Prostate gland (tissue), 2 donors: Measurements from ENCODE around the gene RAMACL. TPM values are rescaled to one million over a fixed set of nuclear protein-coding genes. Genes with fewer than 3 reads are reported as not detected.

ENCODE experiments used
- DNase-seq: peaks from one replicate; pipeline ENCODE4 v3.0.0-alpha.2; 2019; ENCODE audit warnings: low spot score
- H3K27ac ChIP-seq, 2 donors: fragments of 200-600 bp; sonication (generic); 2 replicates each; pipeline ENCODE4 v1.5.1; 2017 to 2019
- H3K27me3 ChIP-seq: fragments of 200-600 bp; sonication (generic); replicated peaks from 2 replicates; pipeline ENCODE4 v1.5.1; 2019; ENCODE audit not compliant: insufficient read depth
- H3K36me3 ChIP-seq, 2 donors: fragments of 200-600 bp; sonication (generic); 1 replicate in 1 of 2; 2 replicates in 1 of 2; pipeline versions ENCODE4 v1.5.1 to v1.8.1; 2017 to 2019
- H3K4me1 ChIP-seq: fragments of 200-600 bp; sonication (generic); replicated peaks from 2 replicates; pipeline ENCODE4 v1.5.1; 2019
- H3K4me3 ChIP-seq, 2 donors: fragments of 200-600 bp; sonication (generic); 2 replicates each; pipeline ENCODE4 v1.5.1; 2017 to 2019
- H3K9me3 ChIP-seq: fragments of 200-600 bp; sonication (generic); 2 replicates; pipeline ENCODE4 v1.5.1; 2017
- POLR2A ChIP-seq: fragments of 450-650 bp; IDR thresholded peaks from one replicate; pipeline ENCODE4 v1.6.1; 2016; ENCODE audit warnings: antibody characterized with exemption, mild to moderate bottlenecking
- POLR2AphosphoS5 ChIP-seq: sonication (generic); formaldehyde crosslinking; IDR thresholded peaks from one replicate; pipeline ENCODE4 v1.6.1; 2017; ENCODE audit warnings: antibody characterized with exemption
- WGBS: methylation state at CpG from one replicate; pipeline ENCODE4 v1.1.5; 2018; 5-methylcytosine and 5-hydroxymethylcytosine counted together
- intact Hi-C: fragments of 100-400 bp; cut with DNase I; formaldehyde crosslinking; loops from one replicate; pipeline ENCODE4 v1.14.2; 2022
- total RNA-seq, 2 donors: library from RNA; depleted of rRNA; stranded (reverse); fragments of >200 nt; gene quantifications; one replicate each; pipeline ENCODE4 v1.1.0, GENCODE V29; 2016
- TF ChIP-seq, protein P1 (sequence below), 4 experiments: fragments of 200-600 bp in 2 of 4; fragments of 450-650 bp in 2 of 4; sonication (generic) in 2 of 4; IDR thresholded peaks; 1 replicate in 3 of 4; 2 replicates in 1 of 4; pipeline ENCODE4 v1.5.1; 2016 to 2019; ENCODE audit warnings: antibody characterized with exemption in 4 of 4, mild to moderate bottlenecking in 2 of 4, moderate library complexity in 2 of 4

Gene RAMACL
- total RNA-seq, 2 donors from 2014 or later = 0.68 to 1.1 TPM

DNA sequence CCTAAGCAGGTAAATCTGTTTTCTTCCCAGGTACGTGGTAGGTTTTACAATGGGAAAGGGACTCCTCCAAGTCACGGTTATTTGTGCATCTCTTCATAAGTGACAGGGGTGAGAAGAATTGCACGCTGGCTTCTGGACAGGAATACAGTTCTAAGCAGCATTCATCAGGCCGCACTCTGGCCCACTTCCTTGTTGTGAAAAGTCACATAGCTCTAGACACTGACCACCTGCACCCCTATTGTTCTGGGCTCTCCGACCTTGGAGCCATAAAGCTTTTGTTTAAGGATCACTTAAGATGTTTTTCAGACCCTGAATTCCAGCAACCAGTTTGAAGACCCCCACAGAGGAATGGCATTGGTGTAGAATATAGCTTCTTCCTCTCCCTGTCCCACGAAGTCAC, 31.4 kb downstream of the RAMACL start:
- intact Hi-C loops = loop anchor here (5.0 kb wide), 1 partner anchor 72 kb away; the partner anchor contains the start of gene RPS6KA2
- Histone ChIP-seq H3K27ac (no peak overlapping the region), H3K4me1 (no peaks in the 10 kb centered on the region), H3K27me3 (no peaks in the 10 kb centered on the region), H3K9me3 (no peaks in the 10 kb centered on the region), H3K36me3 (no peaks in the 10 kb centered on the region), H3K4me3 (no peak overlapping the region)
- TF ChIP-seq, protein P1, sequence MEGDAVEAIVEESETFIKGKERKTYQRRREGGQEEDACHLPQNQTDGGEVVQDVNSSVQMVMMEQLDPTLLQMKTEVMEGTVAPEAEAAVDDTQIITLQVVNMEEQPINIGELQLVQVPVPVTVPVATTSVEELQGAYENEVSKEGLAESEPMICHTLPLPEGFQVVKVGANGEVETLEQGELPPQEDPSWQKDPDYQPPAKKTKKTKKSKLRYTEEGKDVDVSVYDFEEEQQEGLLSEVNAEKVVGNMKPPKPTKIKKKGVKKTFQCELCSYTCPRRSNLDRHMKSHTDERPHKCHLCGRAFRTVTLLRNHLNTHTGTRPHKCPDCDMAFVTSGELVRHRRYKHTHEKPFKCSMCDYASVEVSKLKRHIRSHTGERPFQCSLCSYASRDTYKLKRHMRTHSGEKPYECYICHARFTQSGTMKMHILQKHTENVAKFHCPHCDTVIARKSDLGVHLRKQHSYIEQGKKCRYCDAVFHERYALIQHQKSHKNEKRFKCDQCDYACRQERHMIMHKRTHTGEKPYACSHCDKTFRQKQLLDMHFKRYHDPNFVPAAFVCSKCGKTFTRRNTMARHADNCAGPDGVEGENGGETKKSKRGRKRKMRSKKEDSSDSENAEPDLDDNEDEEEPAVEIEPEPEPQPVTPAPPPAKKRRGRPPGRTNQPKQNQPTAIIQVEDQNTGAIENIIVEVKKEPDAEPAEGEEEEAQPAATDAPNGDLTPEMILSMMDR (IDR thresholded peaks at IDR 0.05) = no peak
- no peak for TF ChIP-seq POLR2AphosphoS5
- TF ChIP-seq POLR2A = no peak
- 87% methylated on average over 6 of the region's 6 CpGs for WGBS
- DNase-seq = no peak

DNA sequence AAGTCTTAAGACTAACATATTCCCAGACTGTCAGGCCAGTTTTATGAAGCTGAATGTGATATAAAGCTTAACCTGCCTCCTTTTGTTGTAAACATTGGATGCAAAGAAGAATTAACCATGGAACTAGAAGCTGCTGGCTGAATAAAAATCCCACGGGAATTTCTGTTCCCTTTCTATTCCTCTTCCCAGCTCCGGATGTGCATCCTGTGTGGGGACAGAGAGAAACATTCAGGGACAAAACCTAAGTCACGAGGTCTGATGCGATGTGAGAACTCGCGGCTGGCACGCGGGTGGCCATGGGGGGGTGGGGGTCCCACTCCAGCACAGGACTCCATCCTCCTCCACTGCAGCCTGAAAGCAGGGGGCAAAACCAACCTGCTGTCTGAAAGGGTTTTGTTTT, 32.2 kb downstream of the RAMACL start:
- Histone ChIP-seq H3K27ac (peak overlapping the region in 1 of 2 donors; percentile 20), H3K4me3 (no peak overlapping the region), H3K36me3 (no peaks in the 10 kb centered on the region), H3K9me3 (no peaks in the 10 kb centered on the region), H3K4me1 (no peaks in the 10 kb centered on the region), H3K27me3 (no peaks in the 10 kb centered on the region)
- DNase-seq = no peak
- WGBS = 74% methylated on average over 8 of the region's 8 CpGs
- intact Hi-C loops = no loop called here
- no peak for TF ChIP-seq POLR2AphosphoS5
- TF ChIP-seq, protein P1 (IDR thresholded peaks at IDR 0.05) = no peak
- TF ChIP-seq POLR2A = no peak

DNA sequence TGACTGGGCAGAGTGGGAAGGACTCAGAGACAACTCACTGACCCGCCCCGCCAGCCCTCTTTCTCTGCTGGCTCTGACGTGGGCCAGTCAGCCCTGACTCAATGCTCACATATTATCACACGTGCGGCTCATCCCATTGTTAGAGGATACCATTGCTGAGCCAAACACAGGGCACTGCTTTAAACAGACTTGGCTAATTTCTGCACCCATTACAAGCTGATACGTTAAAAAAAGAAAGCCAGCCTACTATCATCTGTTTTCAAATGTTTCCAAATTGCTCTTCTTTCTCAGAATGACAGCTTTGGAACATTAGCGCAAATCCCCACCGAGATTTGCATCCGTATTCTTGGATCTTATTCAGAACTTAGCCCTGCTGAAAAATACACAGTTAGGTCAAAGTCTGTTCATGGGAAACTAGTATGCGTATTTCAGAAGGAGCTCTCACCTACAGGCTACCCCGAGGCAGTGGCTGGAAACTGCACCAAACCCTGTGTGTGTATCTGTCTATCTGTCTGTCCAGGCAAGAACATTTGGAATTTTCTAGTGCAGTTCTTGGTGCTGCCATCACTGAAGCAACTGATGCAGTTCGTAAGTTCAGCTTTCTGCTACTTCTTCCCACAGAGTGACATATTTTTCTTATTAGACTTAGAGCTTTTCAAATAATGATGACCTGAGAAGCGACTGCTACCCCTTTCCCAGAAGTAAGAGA, 32.8 kb downstream of the RAMACL start:
- no peak for TF ChIP-seq POLR2A
- no peak for TF ChIP-seq POLR2AphosphoS5
- TF ChIP-seq, protein P1 (IDR thresholded peaks at IDR 0.05) = no peak
- H3K4me3 ChIP-seq = no peak overlapping the region
- no peak for DNase-seq
- peak overlapping the region in 1 of 2 donors; percentile 20 for H3K27ac ChIP-seq
- H3K9me3 ChIP-seq = no peaks in the 10 kb centered on the region
- no peaks in the 10 kb centered on the region for H3K27me3 ChIP-seq
- intact Hi-C loops = no loop called here
- H3K4me1 ChIP-seq = no peaks in the 10 kb centered on the region
- WGBS = 74% methylated on average over 13 of the region's 13 CpGs
- no peaks in the 10 kb centered on the region for H3K36me3 ChIP-seq

DNA sequence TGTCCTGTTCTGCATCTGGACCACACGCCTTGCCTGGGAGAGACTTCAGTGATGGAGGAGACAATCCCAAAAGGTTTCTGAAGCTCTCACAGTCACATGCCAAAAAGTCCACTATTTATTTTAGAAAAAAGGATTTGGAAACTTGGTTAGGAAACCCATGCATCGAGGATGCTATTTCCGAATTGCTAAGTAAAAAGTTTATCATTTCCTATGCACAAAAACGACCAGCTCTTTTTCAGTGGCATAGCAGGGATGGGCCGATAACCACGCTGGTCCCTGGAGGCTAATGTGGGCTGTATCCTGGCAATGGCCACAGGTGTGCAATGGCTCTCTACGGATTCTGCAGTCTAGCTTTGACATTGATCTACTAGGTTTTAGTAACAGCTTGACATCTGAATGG, 33.9 kb downstream of the RAMACL start:
- H3K36me3 ChIP-seq = no peaks in the 10 kb centered on the region
- H3K4me3 ChIP-seq = no peak overlapping the region
- no peaks in the 10 kb centered on the region for H3K4me1 ChIP-seq
- H3K27me3 ChIP-seq = no peaks in the 10 kb centered on the region
- no peak for DNase-seq
- TF ChIP-seq, protein P1 (IDR thresholded peaks at IDR 0.05) = no peak
- TF ChIP-seq POLR2A (no peak), POLR2AphosphoS5 (no peak)
- intact Hi-C loops = no loop called here
- H3K27ac ChIP-seq = no peak overlapping the region
- WGBS = 90% methylated on average over 7 of the region's 7 CpGs
- no peaks in the 10 kb centered on the region for H3K9me3 ChIP-seq
